Hepatocyte (in vitro differentiated cells): ENCODE data around the gene SLIT1.

Experiments
- EZH2 ChIP-seq: fragments of 200-600 bp; sonication (generic); IDR thresholded peaks from 2 replicates; pipeline ENCODE4 v1.6.1; 2016; ENCODE audit warnings: antibody characterized with exemption, mild to moderate bottlenecking, borderline replicate concordance
- TF ChIP-seq, protein P1 (sequence below): fragments of 200-600 bp; sonication (generic); IDR thresholded peaks from 2 replicates; pipeline ENCODE4 v1.5.1; 2016; ENCODE audit warnings: antibody characterized with exemption, mild to moderate bottlenecking; ENCODE audit not compliant: poor library complexity

GRCh38 chr10:97071496-97071895, 114.3 kb downstream of the SLIT1 start:
- TF ChIP-seq, protein P1, sequence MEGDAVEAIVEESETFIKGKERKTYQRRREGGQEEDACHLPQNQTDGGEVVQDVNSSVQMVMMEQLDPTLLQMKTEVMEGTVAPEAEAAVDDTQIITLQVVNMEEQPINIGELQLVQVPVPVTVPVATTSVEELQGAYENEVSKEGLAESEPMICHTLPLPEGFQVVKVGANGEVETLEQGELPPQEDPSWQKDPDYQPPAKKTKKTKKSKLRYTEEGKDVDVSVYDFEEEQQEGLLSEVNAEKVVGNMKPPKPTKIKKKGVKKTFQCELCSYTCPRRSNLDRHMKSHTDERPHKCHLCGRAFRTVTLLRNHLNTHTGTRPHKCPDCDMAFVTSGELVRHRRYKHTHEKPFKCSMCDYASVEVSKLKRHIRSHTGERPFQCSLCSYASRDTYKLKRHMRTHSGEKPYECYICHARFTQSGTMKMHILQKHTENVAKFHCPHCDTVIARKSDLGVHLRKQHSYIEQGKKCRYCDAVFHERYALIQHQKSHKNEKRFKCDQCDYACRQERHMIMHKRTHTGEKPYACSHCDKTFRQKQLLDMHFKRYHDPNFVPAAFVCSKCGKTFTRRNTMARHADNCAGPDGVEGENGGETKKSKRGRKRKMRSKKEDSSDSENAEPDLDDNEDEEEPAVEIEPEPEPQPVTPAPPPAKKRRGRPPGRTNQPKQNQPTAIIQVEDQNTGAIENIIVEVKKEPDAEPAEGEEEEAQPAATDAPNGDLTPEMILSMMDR = no peak
- TF ChIP-seq EZH2 = no peak
